HepG2 (cell line): ENCODE results near the gene PGC. TPM values are rescaled to one million over a fixed set of nuclear protein-coding genes. Genes with fewer than 3 reads are reported as not detected.

Experiments
- ATAC-seq: fragments of 200-7000 bp; cut with Tn5 transposase; 3 replicates; pipeline ENCODE4 v1.9.1; 2020; ENCODE audit warnings: mild to moderate bottlenecking, moderate library complexity
- BruUV-seq: library from RNA; stranded (reverse); fragments of 400-500 nt; replicated peaks from 2 replicates; lab custom pipeline; 2021; lab: Mats Ljungman, UMichigan
- CTCF ChIA-PET: fragments of 300-600 bp; formaldehyde crosslinking; extraction: SDS; loops from one replicate; lab custom pipeline; 2021; ENCODE audit warnings: low total read pairs, inconsistent platforms, low intra/inter-chr PET ratio; lab: Yijun Ruan, JAX
- POLR2A ChIA-PET: fragments of 350-600 bp; sonication (Branson Sonifier 250); formaldehyde crosslinking; loops from one replicate; lab custom pipeline; 2020; ENCODE audit warnings: antibody characterized with exemption, inconsistent platforms; lab: Yijun Ruan, JAX
- DNase-seq: peaks from one replicate; pipeline ENCODE4 v3.0.0-alpha.2; 2015; ENCODE audit warnings: low spot score
- FAIRE-seq: peaks from 3 replicates; lab custom pipeline; 2011; peaks lifted over from hg19 to GRCh38; lab: Jason Lieb, UNC
- H2AFZ ChIP-seq: one replicate; pipeline ENCODE4 v1.6.1; 2011; ENCODE audit warnings: low read length, inconsistent platforms
- H3K27ac ChIP-seq: fragments of 300-600 bp; 3 replicates; pipeline ENCODE4 v1.8.0; 2011; ENCODE audit warnings: mixed run types, mild to moderate bottlenecking, mixed read lengths, low read length, inconsistent platforms; ENCODE audit not compliant: insufficient read depth; ENCODE audit errors: extremely low read length
- H3K27me3 ChIP-seq, 2 experiments: fragments of 200-600 bp in 1 of 2; 2 replicates in 1 of 2; 3 replicates in 1 of 2; pipeline versions ENCODE4 v1.6.0 to v1.8.0; 2011; ENCODE audit warnings: low read length in 2 of 2, mild to moderate bottlenecking in 2 of 2, moderate library complexity in 2 of 2, inconsistent platforms in 1 of 2; ENCODE audit not compliant: insufficient read depth in 2 of 2, control insufficient read depth in 1 of 2
- H3K36me3 ChIP-seq, 2 experiments: fragments of 200-600 bp in 1 of 2; replicated peaks in 1 of 2; 2 replicates in 1 of 2; 3 replicates in 1 of 2; pipeline versions ENCODE4 v1.5.1 to v1.8.0; 2011; ENCODE audit warnings: low read length in 2 of 2, inconsistent platforms in 1 of 2; ENCODE audit not compliant: insufficient read depth in 2 of 2, control insufficient read depth in 1 of 2
- H3K4me1 ChIP-seq: 2 replicates; pipeline ENCODE4 v1.5.1; 2012; ENCODE audit warnings: low read length, inconsistent platforms; ENCODE audit not compliant: insufficient read depth
- H3K4me2 ChIP-seq: 2 replicates; pipeline ENCODE4 v1.6.0; 2011; ENCODE audit warnings: low read depth, low read length, inconsistent platforms
- H3K4me3 ChIP-seq, 3 experiments: fragments of 200-600 bp in 1 of 3; sonication (generic), shearing (Covaris generic) in 1 of 3; replicated peaks in 1 of 3; 2 replicates each; pipeline ENCODE4 v1.5.1; 2011 to 2016; ENCODE audit warnings: low read length in 3 of 3, inconsistent platforms in 2 of 3, low read depth in 2 of 3, mild to moderate bottlenecking in 2 of 3, control low read depth in 1 of 3, mixed read lengths in 1 of 3; ENCODE audit not compliant: insufficient read depth in 1 of 3
- H3K79me2 ChIP-seq: one replicate; pipeline ENCODE4 v1.6.1; 2011; ENCODE audit warnings: low read length, inconsistent platforms; ENCODE audit not compliant: insufficient read depth
- H3K9ac ChIP-seq: 2 replicates; pipeline ENCODE4 v1.6.0; 2011; ENCODE audit warnings: mild to moderate bottlenecking, low read depth, low read length, inconsistent platforms; ENCODE audit not compliant: insufficient read depth
- H3K9me3 ChIP-seq: 2 replicates; pipeline ENCODE4 v1.5.1; 2012; ENCODE audit warnings: mild to moderate bottlenecking, low read length
- H4K20me1 ChIP-seq: 2 replicates; pipeline ENCODE4 v1.6.0; 2011; ENCODE audit warnings: inconsistent platforms, mild to moderate bottlenecking, low read length, moderate library complexity; ENCODE audit not compliant: insufficient read depth
- ATF7 ChIP-seq, 2 experiments: fragments of 450-650 bp in 1 of 2; sonication (generic) in 1 of 2; formaldehyde crosslinking in 1 of 2; IDR thresholded peaks; 2 replicates each; pipeline versions ENCODE4 v1.4.0 to v1.6.1; 2016 to 2020; ENCODE audit warnings: antibody characterized with exemption in 1 of 2, mild to moderate bottlenecking in 1 of 2, missing genetic modification reagents in 1 of 2
- KLF11 ChIP-seq: IDR thresholded peaks from 2 replicates; pipeline ENCODE4 v1.6.1; 2016; ENCODE audit warnings: missing compliant biosample characterization
- LCORL ChIP-seq, 2 experiments: fragments of 450-650 bp in 1 of 2; sonication (generic) in 1 of 2; formaldehyde crosslinking in 1 of 2; IDR thresholded peaks; 2 replicates each; pipeline versions ENCODE4 v1.5.0 to v1.6.1; 2017 to 2020; ENCODE audit warnings: antibody characterized with exemption in 1 of 2, missing genetic modification reagents in 1 of 2
- NFE2L1 ChIP-seq: sonication (generic); formaldehyde crosslinking; IDR thresholded peaks from 2 replicates; pipeline ENCODE4 v1.4.0; 2020; ENCODE audit warnings: missing genetic modification reagents, mild to moderate bottlenecking, borderline replicate concordance
- NFYB ChIP-seq: sonication (generic); formaldehyde crosslinking; IDR thresholded peaks from 2 replicates; pipeline ENCODE4 v1.4.0; 2020; ENCODE audit warnings: missing genetic modification reagents
- NRL ChIP-seq: sonication (generic); formaldehyde crosslinking; IDR thresholded peaks from 2 replicates; pipeline ENCODE4 v1.5.0; 2020; ENCODE audit warnings: missing genetic modification reagents, mild to moderate bottlenecking, moderate library complexity, borderline replicate concordance
- ZFP37 ChIP-seq: sonication (generic); formaldehyde crosslinking; IDR thresholded peaks from 2 replicates; pipeline ENCODE4 v1.4.0; 2020; ENCODE audit warnings: missing genetic modification reagents, borderline replicate concordance
- ZNF205 ChIP-seq: IDR thresholded peaks from 2 replicates; pipeline ENCODE4 v1.6.1; 2018; ENCODE audit warnings: missing biosample characterization, missing genetic modification reagents
- ZNF484 ChIP-seq: sonication (generic); formaldehyde crosslinking; IDR thresholded peaks from 2 replicates; pipeline ENCODE4 v1.5.1; 2020; ENCODE audit warnings: mild to moderate bottlenecking, low read depth, missing genetic modification reagents, borderline replicate concordance
- ZNF629 ChIP-seq: sonication (generic); formaldehyde crosslinking; conservative IDR thresholded peaks from 2 replicates; pipeline ENCODE4 v1.5.0; 2020; ENCODE audit warnings: missing genetic modification reagents
- ZNF709 ChIP-seq: sonication (generic); formaldehyde crosslinking; IDR thresholded peaks from 2 replicates; pipeline ENCODE4 v1.5.0; 2020; ENCODE audit warnings: mild to moderate bottlenecking, missing genetic modification reagents
- ZSCAN12 ChIP-seq: sonication (generic); formaldehyde crosslinking; IDR thresholded peaks from 2 replicates; pipeline ENCODE4 v1.9.0; 2021; ENCODE audit warnings: mild to moderate bottlenecking, missing genetic modification reagents
- WGBS: methylation state at CpG from one replicate; pipeline ENCODE4 v1.1.6; 2017; ENCODE audit warnings: low lambda C conversion rate; 5-methylcytosine and 5-hydroxymethylcytosine counted together
- in situ Hi-C: cut with HindIII; loops from 2 replicates; pipeline ENCODE4 v1.10.0; 2017; ENCODE audit warnings: low pct_unique_long_range_greater_than_20kb; ENCODE audit not compliant: extremely low pct_ligation_motif_present
- intact Hi-C: fragments of 100-400 bp; cut with micrococcal nuclease; formaldehyde crosslinking; loops from one replicate; pipeline ENCODE4 v1.10.0; 2022; ENCODE audit not compliant: unreplicated experiment
- polyA plus RNA-seq, 8 experiments: library from polyadenylated mRNA; depleted of rRNA in 3 of 8; stranded (reverse) in 7 of 8; unstranded in 1 of 8; fragments of >200 nt; fragmentation: Illumina TruSeq in 4 of 8; extraction: Trizol in 4 of 8; gene quantifications; 2 replicates each; pipeline versions ENCODE4 v1.2.1 to v1.2.3, GENCODE V29; 2011 to 2016; ENCODE audit warnings: low read depth in 4 of 8, missing spikeins in 1 of 8, mixed read lengths in 1 of 8; ENCODE audit not compliant: insufficient read depth in 1 of 8
- total RNA-seq, 5 experiments: library from RNA; depleted of rRNA; stranded (reverse); fragments of >200 nt; fragmentation: Illumina TruSeq; extraction: Trizol; gene quantifications; 2 replicates each; pipeline ENCODE4 v1.2.3, GENCODE V29; 2016; ENCODE audit warnings: low read depth in 1 of 5
- TF ChIP-seq, protein P1 (sequence below): sonication (generic); formaldehyde crosslinking; IDR thresholded peaks from 2 replicates; pipeline ENCODE4 v1.5.0; 2020; ENCODE audit warnings: mild to moderate bottlenecking, missing genetic modification reagents, moderate library complexity
- TF ChIP-seq, protein P2 (sequence below): IDR thresholded peaks from 2 replicates; pipeline ENCODE4 v1.6.1; 2016; ENCODE audit warnings: low read depth, control low read depth
- TF ChIP-seq, protein P3 (sequence below): sonication (generic); formaldehyde crosslinking; IDR thresholded peaks from 2 replicates; pipeline ENCODE4 v1.9.0; 2021; ENCODE audit warnings: missing genetic modification reagents, borderline replicate concordance
- TF ChIP-seq, protein P4 (sequence below): sonication (generic); formaldehyde crosslinking; IDR thresholded peaks from 2 replicates; pipeline ENCODE4 v1.4.0; 2020; ENCODE audit warnings: missing genetic modification reagents

Gene PGC
- total and polyA plus RNA-seq, 2 of the 13 experiments (the other 11 are each of a cell fraction or from before 2014, with no cell fraction given) = 426 to 502 TPM

DNA sequence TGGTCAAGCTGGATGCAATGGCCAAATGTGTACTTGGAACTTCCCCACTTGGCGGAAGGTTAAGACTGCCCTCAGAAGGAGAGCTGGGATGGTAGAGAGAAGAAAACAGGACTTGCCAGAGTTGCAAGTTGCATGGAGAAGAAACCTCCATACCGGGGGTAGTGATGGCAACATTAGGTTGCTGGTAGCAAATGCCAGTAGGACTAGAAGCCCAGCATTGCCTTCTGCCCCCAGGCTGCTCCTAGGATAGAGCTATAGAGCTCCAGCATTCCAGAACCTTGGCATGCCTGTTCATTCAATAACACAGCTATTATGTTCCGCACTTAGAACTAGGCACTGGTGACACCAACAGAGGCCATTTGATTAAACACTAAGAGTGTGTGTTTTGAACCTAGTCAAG, 38.3 kb downstream of the PGC start (continued):
- TF ChIP-seq ZNF484 (no peak), ZNF709 (no peak)
- TF ChIP-seq, protein P1, sequence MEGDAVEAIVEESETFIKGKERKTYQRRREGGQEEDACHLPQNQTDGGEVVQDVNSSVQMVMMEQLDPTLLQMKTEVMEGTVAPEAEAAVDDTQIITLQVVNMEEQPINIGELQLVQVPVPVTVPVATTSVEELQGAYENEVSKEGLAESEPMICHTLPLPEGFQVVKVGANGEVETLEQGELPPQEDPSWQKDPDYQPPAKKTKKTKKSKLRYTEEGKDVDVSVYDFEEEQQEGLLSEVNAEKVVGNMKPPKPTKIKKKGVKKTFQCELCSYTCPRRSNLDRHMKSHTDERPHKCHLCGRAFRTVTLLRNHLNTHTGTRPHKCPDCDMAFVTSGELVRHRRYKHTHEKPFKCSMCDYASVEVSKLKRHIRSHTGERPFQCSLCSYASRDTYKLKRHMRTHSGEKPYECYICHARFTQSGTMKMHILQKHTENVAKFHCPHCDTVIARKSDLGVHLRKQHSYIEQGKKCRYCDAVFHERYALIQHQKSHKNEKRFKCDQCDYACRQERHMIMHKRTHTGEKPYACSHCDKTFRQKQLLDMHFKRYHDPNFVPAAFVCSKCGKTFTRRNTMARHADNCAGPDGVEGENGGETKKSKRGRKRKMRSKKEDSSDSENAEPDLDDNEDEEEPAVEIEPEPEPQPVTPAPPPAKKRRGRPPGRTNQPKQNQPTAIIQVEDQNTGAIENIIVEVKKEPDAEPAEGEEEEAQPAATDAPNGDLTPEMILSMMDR (CRISPR knock-in tag) = no peak

DNA sequence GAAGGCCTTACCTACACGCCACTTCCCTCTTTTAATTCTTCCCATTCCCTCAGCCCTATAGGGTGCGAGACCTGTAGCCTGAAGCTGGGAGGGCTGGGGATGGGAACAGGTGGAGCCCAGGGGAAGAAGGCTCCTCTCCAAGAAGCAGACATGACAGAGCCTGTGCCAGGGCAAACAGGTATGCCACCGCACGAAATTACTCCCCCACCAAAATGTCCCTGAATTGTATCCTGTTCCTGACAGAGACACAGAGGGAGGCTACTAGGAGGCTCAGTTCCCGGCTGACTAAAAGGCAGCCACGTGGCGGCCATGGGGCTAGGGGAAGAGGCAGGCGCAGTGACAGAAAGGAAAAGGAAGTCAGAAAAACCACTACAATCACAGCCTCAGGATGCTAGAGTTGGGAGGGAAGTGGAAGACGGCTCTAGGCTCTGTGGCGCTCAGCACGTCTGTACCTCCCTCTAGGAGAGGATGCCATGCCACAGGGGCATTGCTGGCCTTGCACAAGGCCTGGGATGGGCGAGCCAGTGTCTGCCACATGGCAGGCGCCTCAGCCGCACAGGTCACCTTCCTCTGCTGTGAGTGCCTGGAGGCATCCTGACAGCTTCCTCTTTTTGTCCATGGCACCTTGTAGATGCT, 39.5 kb downstream of the PGC start:
- CTCF ChIA-PET = interaction anchor here (4.3 kb wide), 1 partner anchor 68 kb away, joined by 61 read pairs; no protein-coding TSS in a partner anchor
- no peak overlapping the region for H3K4me3 ChIP-seq
- H3K27ac ChIP-seq = no peak overlapping the region
- intact Hi-C loops = no loop called here
- no peaks in the 10 kb centered on the region for H3K27me3 ChIP-seq
- H2AFZ ChIP-seq = no peak overlapping the region
- BruUV-seq = no TSS peak
- H3K9me3 ChIP-seq = no peaks in the 10 kb centered on the region
- H3K4me1 ChIP-seq = peaks cover 18% of the 10 kb centered on the region
- POLR2A ChIA-PET = no interaction called here
- ATAC-seq (no peak), DNase-seq (no peak), FAIRE-seq (no peak)
- no peak overlapping the region for H3K4me2 ChIP-seq
- no peaks in the 10 kb centered on the region for H3K79me2 ChIP-seq
- no peak overlapping the region for H3K9ac ChIP-seq
- in situ Hi-C loops = no loop called here
- no peaks in the 10 kb centered on the region for H4K20me1 ChIP-seq
- 0 out of 5 replicates have a peak, but pooled peaks cover 0 to under 1% of the 10 kb centered on the region in 2 experiments for H3K36me3 ChIP-seq
- 84% methylated on average over 14 of the region's 14 CpGs for WGBS
- TF ChIP-seq, protein P2, sequence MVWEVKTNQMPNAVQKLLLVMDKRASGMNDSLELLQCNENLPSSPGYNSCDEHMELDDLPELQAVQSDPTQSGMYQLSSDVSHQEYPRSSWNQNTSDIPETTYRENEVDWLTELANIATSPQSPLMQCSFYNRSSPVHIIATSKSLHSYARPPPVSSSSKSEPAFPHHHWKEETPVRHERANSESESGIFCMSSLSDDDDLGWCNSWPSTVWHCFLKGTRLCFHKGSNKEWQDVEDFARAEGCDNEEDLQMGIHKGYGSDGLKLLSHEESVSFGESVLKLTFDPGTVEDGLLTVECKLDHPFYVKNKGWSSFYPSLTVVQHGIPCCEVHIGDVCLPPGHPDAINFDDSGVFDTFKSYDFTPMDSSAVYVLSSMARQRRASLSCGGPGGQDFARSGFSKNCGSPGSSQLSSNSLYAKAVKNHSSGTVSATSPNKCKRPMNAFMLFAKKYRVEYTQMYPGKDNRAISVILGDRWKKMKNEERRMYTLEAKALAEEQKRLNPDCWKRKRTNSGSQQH (CRISPR knock-in tag) = no peak
- no peak for TF ChIP-seq ZNF205 (CRISPR knock-in tag)
- TF ChIP-seq, protein P3, sequence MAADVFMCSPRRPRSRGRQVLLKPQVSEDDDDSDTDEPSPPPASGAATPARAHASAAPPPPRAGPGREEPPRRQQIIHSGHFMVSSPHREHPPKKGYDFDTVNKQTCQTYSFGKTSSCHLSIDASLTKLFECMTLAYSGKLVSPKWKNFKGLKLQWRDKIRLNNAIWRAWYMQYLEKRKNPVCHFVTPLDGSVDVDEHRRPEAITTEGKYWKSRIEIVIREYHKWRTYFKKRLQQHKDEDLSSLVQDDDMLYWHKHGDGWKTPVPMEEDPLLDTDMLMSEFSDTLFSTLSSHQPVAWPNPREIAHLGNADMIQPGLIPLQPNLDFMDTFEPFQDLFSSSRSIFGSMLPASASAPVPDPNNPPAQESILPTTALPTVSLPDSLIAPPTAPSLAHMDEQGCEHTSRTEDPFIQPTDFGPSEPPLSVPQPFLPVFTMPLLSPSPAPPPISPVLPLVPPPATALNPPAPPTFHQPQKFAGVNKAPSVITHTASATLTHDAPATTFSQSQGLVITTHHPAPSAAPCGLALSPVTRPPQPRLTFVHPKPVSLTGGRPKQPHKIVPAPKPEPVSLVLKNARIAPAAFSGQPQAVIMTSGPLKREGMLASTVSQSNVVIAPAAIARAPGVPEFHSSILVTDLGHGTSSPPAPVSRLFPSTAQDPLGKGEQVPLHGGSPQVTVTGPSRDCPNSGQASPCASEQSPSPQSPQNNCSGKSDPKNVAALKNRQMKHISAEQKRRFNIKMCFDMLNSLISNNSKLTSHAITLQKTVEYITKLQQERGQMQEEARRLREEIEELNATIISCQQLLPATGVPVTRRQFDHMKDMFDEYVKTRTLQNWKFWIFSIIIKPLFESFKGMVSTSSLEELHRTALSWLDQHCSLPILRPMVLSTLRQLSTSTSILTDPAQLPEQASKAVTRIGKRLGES (CRISPR knock-in tag) = no peak
- TF ChIP-seq ZSCAN12 (CRISPR knock-in tag) = no peak
- no peak for TF ChIP-seq LCORL (IDR thresholded peaks at IDR 0.05)
- TF ChIP-seq LCORL (CRISPR knock-in tag; IDR thresholded peaks at IDR 0.05) = no peak
- no peak for TF ChIP-seq NFE2L1 (CRISPR knock-in tag)
- TF ChIP-seq, protein P4, sequence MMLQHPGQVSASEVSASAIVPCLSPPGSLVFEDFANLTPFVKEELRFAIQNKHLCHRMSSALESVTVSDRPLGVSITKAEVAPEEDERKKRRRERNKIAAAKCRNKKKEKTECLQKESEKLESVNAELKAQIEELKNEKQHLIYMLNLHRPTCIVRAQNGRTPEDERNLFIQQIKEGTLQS (CRISPR knock-in tag) = no peak
- no peak for TF ChIP-seq ZFP37 (CRISPR knock-in tag)
- TF ChIP-seq KLF11 (CRISPR knock-in tag) = no peak
- TF ChIP-seq NRL = no peak
- no peak for TF ChIP-seq ATF7 (IDR thresholded peaks at IDR 0.05)
- TF ChIP-seq ATF7 (CRISPR knock-in tag; IDR thresholded peaks at IDR 0.05) = no peak
- no peak for TF ChIP-seq NFYB (CRISPR knock-in tag)
- TF ChIP-seq ZNF629 (CRISPR knock-in tag) = no peak
